Suppressor macrophage treated with lipopolysaccharide for 1 hour (primary cell): ENCODE measurements around the gene ARHGAP42.
"Not testable (repeated sequence)": the region's sequence is repeated elsewhere in the genome, so short reads cannot be mapped to it uniquely, and the experiment has no call there.

Experiments used
- DNase-seq, 3 donors: peaks; one replicate each; pipeline ENCODE4 v3.0.0-alpha.2; 2020 to 2022

The ARHGAP42 gene

DNA sequence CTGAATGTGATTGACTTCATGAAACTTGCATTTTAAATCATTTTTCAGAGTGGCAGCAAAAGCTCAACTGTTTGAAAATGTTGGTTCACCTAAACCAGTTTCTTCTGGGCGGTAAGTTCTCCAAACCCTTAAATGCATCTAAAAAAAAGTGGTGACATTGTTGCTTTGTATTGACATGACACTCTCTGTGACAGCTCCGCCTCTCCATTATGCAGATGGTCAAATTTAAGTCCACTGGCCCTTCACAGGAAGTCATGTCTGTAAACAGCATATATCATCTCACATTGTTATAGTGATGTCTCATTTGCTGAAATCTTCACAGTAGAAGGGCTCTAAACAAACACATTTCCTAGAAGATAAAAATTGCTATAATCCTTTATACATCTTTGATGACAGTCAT is 291.9 kb downstream of the ARHGAP42 start:
- no peak for DNase-seq

DNA sequence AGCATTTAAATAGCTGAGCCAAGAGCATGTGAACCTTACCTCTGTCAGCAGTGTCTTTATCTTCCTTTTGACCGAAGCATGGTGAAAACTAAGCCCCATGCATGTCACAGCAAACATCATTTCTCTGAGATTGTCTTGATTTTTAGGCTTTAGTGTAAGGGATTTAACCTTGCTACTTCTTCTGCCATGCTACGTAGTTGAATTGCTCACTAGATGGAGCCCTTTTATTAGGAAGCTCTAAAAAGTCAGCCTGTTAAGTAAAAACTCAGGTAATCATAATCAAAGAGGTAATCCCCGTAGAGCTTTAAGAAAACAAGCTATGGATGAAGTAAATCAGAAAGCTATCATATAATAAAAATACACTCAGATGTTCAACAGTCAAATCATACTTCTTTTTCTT is 293.1 kb downstream of the ARHGAP42 start:
- DNase-seq, result no peak

DNA sequence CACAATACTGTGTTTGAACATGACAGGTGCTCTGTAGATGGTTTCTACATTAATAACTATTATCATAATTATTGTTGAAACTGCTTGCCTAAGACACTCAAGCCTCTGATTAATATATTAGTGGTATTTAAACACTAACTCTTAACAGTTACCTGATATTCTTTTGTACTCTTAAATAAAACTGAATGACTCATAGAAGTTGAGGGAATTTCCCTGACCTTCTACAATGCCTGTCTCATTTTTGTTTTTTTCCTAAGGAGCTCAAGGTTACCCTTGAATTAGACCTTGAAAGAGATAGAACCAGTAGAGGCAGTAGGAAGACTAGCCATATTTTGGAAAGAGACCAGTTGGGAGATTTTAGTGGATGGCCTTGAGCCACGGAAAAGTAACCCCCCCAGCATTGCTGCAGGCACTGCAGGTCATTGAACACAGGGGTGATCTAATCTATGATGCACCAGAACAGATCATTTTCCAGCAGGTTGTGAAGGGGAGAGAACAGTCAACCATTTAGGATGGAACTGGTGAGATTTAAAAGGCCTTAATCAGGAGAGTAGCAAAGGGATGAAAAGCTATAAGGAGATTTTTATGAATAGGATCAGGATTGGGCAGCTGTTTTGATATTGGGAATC is 294.2 kb downstream of the ARHGAP42 start:
- DNase-seq, result no peak

DNA sequence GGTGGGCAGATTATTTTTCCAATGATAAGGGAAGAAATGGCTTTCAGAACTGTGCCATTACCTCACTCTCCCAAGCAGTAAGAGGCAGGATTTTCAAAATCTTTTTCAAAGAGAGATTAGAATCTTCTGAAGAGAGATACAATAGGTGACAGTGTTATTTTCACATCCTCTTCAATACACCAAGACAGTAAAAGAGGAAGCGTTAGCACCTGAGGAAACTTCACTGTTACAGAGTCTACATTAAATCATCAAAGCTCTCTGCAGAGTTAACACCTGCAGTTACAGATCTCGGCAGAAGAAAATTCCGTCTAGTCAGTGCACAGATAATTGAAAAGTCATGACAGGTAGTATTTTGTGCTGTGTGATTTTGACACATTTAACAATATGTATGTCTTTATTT is 297.6 kb downstream of the ARHGAP42 start:
- DNase-seq, result no peak

DNA sequence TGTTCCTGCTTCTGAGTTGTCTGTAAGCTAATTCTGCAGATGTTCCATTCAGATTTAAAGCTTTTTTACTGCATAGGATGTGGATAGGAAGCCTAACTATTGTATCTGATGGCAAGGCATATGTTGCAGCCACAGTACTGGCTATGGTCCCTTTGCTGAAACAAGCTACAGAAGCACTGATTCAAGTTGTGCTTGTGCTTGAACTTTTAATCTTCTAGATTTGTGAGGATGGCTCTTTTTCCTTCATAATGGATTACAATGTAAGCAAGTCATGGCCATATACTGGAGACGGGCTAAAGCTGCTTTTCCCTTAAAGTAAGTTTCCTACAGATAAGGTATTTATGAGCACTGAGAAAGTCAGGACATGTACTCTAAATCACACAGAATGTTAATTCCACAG is 303.8 kb downstream of the ARHGAP42 start:
- no peak for DNase-seq

DNA sequence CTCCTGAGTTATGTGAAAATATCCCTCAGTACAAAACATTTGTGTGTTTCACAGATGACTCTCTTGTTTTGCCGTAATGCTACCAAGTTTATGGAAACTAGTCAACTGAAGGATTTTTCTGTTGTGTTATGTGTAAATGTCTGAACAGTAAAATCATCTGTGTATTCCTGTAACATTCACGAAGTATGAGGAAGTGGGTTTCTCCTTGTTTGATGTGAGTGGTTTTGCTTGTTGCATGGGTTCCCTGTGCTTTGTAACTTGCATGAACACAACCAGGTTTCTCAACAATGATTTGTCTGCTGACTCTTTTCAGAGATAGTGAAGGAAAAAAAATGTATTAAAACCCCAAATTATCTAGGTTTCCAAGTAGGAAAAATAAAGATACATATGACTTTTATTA is 304.5 kb downstream of the ARHGAP42 start:
- DNase-seq, result no peak

DNA sequence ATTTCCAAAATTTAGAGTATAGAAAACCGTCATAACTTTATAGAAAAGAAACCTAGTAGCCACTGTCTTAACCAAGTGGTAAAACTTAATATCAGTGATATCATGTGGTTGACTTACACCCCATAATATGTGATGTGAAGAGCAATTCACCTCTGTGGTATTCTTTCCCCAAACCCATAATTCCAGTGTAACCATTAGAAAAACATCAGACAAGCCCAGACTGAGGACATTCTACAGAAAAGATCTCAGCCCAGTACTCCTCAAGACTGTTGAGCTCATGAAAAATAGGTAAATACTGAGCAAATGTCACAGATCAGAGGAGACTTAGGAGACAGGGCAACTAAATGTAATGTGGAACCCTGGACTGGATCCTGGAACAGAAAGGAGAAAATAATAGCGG is 307.9 kb downstream of the ARHGAP42 start:
- no peak for DNase-seq

DNA sequence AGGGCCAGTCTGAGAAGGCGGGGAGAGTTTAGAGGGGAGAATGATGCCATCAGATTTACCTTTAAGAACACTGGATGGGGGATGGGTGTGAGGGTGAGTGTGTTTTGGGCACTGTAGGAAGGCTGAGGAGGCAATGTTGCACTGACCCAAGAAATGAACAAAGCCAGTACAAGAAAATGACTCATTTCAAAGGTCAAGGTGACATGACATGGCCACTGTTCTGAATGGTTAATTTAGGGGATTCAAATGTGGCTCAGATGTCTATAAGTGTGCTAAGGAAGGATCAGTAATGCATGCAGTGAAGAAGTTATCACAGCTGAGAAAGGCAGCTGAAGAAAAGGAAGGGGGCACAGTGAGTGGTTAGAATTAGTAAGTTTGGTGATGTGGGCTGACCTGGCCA is 312.7 kb downstream of the ARHGAP42 start:
- DNase-seq, result no peak

DNA sequence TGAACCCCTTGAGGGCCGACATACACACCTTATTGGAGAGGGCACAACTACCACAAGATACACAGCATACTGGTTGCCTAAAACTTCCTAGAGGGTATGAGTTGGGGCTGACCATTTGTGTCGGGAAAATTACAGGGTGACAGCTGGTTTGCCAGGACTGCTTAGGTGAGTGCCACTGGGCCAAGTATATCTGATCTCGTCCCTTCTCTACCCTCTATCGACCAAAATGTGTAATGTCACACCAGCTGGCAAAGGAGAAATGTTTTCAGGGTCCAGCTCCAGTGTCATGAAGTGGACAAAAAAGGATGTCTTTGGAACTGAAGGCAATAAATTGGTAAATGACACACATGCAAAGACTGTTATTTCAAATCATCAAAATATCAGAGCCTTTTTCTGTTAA is 316.4 kb downstream of the ARHGAP42 start:
- no peak for DNase-seq

DNA sequence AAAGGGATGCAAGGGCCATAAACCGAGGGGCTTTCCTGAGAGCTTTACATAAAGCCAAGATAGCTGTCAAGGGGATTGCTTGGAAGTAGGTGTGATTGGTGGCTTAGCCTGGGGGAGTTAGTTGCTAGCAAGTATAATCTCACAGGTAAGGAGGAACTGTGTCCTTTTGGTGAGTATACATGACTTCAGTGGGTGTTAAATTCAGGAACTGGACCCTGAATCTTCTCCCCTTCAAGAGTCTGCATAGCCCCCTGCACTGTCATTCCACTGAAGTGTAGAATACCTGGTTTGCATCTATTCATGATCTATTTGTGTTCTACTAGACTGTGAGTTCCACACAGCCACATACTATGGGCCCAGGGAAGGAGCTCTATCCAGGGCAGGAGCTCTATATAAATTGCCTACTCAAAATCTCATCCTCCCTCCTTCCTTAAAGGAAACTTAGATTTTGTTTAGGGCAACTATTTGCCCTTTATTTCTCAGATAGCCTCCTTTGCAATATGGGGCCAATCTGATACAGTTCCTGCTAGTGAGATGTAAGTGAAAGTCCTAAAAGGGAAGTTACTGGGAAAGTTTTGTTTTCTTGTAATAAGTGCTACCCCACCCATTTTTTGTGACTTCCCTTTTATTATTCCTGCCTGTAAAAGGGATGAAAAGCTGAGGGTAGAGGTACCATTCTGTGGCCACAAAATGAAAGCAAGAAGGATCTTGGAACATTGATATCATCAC is 322.0 kb downstream of the ARHGAP42 start:
- DNase-seq, result peak in 2 of 3 donors; percentile 5 to 43

DNA sequence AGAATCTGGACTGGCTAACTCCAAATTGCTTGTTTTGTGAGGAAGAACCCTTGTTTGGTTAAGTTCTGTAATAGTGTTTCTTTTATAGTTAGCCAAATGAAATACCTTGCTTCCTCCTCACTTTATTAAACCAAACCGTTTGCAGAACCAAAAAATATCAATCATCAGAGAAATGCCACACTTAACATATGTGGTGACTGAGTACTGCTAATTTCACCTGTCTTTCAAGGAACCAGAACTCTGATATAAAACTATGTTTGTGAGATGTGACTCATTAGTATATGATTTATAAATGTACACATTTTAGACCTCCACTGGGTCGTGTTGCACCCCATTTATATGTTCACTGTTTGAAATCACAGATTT is 322.6 kb downstream of the ARHGAP42 start:
- DNase-seq, result no peak

DNA sequence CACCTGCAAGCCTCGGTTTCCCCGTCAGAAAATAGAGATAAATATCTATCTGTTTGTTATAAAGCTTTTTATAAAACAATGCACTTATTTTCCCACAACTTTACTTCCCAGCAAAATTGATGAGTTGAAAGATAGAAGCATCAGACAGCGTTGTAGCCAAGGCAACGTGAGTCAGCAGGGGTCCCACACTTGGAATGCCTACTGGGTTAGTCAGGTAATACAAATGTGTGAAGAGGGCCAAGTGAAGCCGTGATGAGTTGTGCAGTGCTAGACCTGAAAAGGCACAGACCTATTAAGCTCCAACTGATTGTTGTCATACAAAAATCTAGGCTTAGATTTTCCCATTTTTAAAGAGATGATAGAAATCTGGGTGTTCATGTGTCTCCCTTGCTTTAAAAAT is 323.8 kb downstream of the ARHGAP42 start:
- DNase-seq, result no peak

DNA sequence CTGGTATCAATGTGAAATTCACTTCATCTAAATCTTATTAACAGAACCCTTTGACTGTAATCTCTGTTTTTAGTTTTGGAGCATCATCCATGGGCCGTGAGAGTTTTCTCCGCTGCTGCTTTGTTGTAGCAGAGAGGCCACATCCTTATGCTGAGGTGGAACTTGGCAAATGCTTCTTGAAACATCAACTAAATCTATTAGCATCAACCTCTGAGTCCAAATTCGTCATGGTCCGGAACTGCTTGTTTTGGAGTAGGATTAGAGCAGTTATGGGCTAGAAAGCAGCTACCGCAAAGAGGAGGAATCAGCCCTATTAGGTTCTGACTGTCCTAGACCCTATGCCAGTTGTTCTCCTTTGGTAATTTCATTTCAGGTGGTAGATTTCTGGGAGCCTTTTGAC is 324.8 kb downstream of the ARHGAP42 start:
- DNase-seq, result no peak

DNA sequence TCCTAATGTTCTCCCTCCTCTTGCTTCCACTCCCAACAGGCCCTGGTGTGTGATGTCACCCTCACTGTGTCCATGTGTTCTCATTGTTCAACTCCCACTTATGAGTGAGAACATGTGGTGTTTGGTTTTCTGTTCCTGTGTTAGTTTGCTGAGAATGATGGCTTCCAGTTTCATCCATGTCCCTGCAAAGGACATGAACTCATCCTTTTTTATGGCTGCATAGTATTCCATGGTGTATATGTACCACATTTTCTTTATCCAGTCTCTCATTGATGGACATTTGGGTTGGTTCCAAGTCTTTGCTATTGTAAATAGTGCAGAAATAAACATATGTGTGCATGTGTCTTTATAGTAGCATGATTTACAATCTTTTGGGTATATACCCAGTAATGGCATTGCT is 326.6 kb downstream of the ARHGAP42 start:
- DNase-seq, result not testable (repeated sequence)

DNA sequence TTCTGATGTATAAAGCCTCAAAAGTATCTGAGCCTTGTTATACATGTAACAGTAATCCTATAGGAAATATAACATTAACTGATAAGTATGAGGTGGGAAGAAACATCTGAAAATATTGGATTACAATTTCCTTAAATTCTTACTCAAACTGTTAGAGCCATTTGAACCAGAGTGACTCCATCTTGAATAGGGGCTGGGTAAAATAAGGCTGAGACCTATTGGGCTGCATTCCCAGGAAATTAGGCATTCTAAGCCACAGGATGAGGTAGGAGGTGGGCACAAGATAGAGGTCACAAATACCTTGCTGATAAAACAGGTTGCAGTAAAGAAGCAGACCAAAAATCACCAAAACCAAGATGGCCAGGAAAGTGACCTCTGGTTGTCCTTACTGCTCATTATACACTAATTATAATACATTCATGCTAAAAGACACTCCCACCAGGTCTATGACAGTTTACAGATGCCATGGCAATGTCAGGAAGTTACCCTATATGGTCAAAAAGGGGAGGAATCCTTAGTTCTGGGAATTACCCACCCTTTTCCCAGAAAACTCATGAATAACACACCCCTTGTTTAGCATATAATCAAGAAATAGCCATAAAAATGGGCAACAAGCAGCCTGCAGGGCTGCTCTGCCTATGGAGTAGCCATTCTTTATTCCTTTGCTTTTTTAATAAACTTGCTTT is 327.7 kb downstream of the ARHGAP42 start:
- DNase-seq, result no peak

DNA sequence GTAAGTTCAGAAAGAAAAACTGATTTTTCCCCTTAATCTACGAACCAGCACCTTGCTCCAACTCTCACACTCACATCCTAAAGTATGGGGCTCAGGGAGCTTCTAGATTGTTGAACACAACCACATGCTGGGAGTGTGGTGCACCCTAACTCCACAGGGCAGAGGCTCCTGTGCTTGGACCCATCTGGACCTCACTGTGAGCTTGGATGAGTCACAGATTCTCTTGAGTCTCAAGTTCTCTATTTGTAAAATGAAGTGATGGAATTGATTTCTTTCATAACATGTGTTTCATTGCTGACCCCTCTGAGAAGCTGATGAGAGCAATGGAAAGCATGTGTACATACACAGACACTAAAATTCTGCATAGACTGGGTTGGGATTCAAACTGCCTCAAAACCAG is 332.8 kb downstream of the ARHGAP42 start:
- DNase-seq, result no peak

DNA sequence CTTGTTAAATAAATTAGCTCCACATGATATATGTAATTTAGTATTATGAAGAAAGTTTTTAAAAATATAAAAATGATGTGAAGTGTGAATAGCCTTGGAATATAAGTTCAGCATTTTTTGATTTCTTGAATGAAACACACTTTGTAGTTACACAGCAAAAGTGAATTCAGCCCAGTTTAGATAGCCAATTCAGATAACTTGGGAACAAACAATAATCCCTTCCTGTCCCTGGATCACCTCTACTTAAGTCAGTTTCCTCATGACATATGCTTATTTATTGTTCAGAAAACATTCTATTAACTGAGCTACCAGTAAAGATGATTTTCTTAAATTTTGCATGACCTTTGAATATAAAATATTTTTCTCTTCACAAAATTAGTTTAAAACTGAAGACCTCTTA is 335.2 kb downstream of the ARHGAP42 start:
- no peak for DNase-seq

DNA sequence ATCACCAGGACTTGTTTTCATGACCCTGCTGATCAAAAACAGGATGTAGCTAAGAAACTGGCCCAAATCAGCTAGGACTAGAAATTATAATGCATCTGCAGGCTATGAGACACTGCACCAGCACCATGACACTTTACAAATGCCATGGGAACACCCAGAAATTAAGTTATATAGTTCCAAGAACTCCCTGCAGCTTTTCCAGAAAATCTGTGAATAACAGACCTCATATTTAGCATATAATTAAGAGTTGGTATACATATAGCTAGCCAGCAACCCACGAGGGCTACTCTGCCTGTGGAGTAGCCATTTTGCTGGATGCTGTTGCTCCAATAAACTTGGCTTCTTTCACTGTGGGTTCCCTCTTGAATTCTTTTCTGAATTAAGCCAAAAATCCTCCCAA is 341.6 kb downstream of the ARHGAP42 start:
- no peak for DNase-seq

DNA sequence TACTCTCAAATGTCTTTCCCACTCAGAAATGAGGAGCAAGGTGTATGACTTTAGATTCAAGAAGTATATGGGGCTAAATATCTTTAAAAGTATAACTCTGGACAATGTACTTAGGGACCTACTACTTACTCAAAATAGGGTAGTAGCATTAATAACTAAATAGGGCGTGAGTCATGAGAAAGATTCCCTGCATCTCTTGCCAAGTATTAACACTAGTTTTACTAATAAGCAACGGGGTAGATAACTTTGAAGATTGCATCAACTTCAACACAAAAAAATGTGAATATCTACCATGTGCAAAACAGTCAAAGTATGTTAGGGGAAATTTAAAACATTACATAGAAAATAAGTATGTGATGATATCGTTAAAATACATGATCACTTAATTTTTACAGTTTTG is 342.9 kb downstream of the ARHGAP42 start:
- no peak for DNase-seq

DNA sequence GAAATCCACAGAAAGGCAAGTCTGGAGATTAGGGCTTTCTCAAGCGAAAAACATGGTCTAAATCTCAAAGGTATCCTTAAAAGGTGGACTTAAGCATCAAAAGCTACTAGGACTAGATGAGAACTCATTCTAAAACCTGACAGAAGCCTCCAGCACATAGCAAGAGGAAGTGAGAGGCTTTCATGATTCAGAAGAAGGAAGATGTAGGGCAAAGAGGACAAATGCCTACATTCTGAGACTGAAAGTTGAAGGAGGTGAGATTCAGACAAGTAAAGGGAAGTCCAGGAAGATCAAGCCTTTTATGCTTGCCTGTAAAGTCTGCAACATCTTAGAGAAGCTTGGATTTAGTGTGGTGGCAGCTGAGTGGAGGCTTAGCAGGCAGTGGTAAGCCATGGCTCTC is 343.6 kb downstream of the ARHGAP42 start:
- no peak for DNase-seq

DNA sequence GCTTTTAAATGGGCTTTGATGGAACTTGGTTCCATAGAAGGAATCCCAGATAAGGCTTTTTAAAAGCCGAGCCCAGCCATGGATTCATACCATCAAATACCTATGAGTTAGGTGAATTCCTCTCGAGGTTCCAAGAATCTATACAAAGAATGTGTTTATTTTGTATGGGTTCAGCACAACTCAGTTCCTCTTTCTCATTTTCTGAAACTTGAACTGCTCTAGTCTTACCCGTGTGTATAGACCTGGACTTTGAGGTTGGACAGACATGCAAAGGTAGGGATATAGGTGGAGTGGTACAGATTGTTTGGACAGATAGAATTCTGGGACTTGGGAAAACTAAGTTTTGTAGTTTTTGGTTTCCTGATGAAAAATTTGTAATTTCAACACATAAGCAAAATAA is 344.6 kb downstream of the ARHGAP42 start:
- DNase-seq, result no peak

DNA sequence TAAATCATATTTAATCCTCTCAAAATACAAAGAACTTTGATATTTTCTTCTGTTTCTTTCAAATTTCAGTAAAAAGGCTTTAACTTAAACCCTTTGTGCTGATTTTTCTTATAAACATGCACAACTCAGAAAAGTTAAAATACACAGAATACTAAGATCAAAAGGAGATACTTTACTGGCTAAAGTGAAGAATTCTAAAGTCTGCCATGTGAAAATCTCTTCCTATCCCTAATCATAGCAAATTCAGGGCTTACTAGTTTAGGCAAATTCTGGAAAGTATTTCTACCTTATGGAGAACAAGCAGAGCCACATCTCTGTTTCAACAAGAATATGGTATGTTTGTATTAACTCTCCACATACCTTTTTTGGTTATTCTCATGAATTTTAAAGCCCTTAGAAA is 345.9 kb downstream of the ARHGAP42 start:
- no peak for DNase-seq

DNA sequence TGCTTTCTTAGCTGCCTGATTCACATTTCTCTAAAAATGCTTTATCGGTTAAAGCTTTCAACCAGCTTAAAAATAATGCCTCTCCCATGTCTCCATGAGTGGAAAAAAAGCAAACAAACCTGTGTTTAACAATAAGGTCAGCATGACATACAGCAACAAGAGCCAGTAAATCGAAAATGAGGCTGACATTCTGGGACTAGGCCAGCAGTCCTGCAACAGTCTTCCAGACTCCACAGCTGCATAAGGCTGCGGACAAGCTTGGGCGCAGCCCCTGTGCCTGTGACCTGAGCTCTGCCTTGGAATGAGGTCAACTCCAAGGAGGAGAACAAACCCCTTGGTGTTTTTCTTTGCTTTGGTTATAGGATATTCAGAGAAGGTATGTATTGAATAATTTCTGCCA is 347.0 kb downstream of the ARHGAP42 start:
- no peak for DNase-seq

DNA sequence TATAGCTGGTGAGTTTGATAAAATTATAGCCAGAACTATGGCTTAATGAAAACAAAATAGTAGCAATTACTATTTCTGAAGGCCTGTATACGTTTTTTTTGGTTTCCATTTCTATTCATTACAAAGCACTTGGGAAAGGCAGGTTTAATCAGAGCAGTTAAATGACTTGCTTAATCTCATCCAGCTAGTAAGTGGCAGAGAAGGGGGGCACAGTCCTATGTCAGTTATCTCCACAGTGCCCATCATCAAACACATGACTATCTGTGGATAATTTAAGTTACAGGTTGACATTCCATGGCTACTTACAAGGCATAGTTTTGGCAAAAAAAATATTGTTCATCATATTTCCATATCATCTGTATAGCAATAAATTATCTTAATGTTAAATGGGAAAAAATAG is 348.8 kb downstream of the ARHGAP42 start:
- no peak for DNase-seq
